Neuronal stem cell (in vitro differentiated cells): Measurements from ENCODE around the gene UMOD.

Experiments
- DNase-seq: peaks from one replicate; pipeline ENCODE4 v3.0.0-alpha.2; 2013; ENCODE audit warnings: low spot score
- H2AFZ ChIP-seq: one replicate; pipeline ENCODE4 v1.6.1; 2013; ENCODE audit warnings: mild to moderate bottlenecking, low read length, inconsistent platforms
- H2AK5ac ChIP-seq: 2 replicates; pipeline ENCODE4 v1.6.1; 2013; ENCODE audit warnings: low read depth, mild to moderate bottlenecking, inconsistent platforms, low read length, moderate library complexity, mixed read lengths
- H2BK120ac ChIP-seq: 2 replicates; pipeline ENCODE4 v1.6.1; 2013; ENCODE audit warnings: low read depth, mild to moderate bottlenecking, inconsistent platforms, low read length, moderate library complexity, mixed read lengths
- H2BK12ac ChIP-seq: one replicate; pipeline ENCODE4 v1.6.1; 2013; ENCODE audit warnings: low read length, inconsistent platforms
- H2BK15ac ChIP-seq: 2 replicates; pipeline ENCODE4 v1.6.1; 2013; ENCODE audit warnings: mild to moderate bottlenecking, low read length, inconsistent platforms, mixed read lengths
- H2BK5ac ChIP-seq: one replicate; pipeline ENCODE4 v1.6.1; 2013; ENCODE audit warnings: inconsistent platforms, mild to moderate bottlenecking, low read length, moderate library complexity
- H3K14ac ChIP-seq: one replicate; pipeline ENCODE4 v1.6.1; 2013; ENCODE audit warnings: low read length, inconsistent platforms
- H3K18ac ChIP-seq: 2 replicates; pipeline ENCODE4 v1.6.1; 2013; ENCODE audit warnings: low read length, inconsistent platforms
- H3K23ac ChIP-seq: 2 replicates; pipeline ENCODE4 v1.6.1; 2013; ENCODE audit warnings: low read depth, mild to moderate bottlenecking, mixed read lengths, low read length, inconsistent platforms; ENCODE audit not compliant: poor library complexity
- H3K27ac ChIP-seq: replicated peaks from 3 replicates; pipeline ENCODE4 v1.5.1; 2013; ENCODE audit warnings: low read length, inconsistent platforms
- H3K27me3 ChIP-seq, 3 experiments: 2 replicates each; pipeline ENCODE4 v1.6.1; 2013; ENCODE audit warnings: low read length in 3 of 3, mild to moderate bottlenecking in 2 of 3, inconsistent platforms in 1 of 3, low read depth in 1 of 3, mixed read lengths in 1 of 3, moderate library complexity in 1 of 3; ENCODE audit not compliant: control insufficient read depth in 3 of 3, insufficient read depth in 3 of 3
- H3K36me3 ChIP-seq, 2 donors: replicated peaks in 1 of 2; 2 replicates each; pipeline ENCODE4 v1.6.1; 2013; ENCODE audit warnings: low read length in 2 of 2; ENCODE audit not compliant: control insufficient read depth in 2 of 2, insufficient read depth in 2 of 2
- H3K4ac ChIP-seq: 2 replicates; pipeline ENCODE4 v1.6.1; 2013; ENCODE audit warnings: inconsistent platforms, mild to moderate bottlenecking, low read length, moderate library complexity
- H3K4me1 ChIP-seq, 2 donors: 1 replicate in 1 of 2; 2 replicates in 1 of 2; pipeline ENCODE4 v1.6.1; 2013; ENCODE audit warnings: low read length in 2 of 2, low read depth in 1 of 2; ENCODE audit not compliant: control insufficient read depth in 2 of 2, insufficient read depth in 1 of 2
- H3K4me2 ChIP-seq: one replicate; pipeline ENCODE4 v1.6.1; 2013; ENCODE audit warnings: mild to moderate bottlenecking, low read length, inconsistent platforms; ENCODE audit not compliant: insufficient read depth, poor library complexity, severe bottlenecking
- H3K4me3 ChIP-seq, 2 donors: 2 replicates each; pipeline ENCODE4 v1.5.1; 2013; ENCODE audit warnings: low read length in 2 of 2, mild to moderate bottlenecking in 2 of 2, inconsistent platforms in 1 of 2, moderate library complexity in 1 of 2
- H3K79me1 ChIP-seq: one replicate; pipeline ENCODE4 v1.6.1; 2013; ENCODE audit warnings: low read depth, mild to moderate bottlenecking, inconsistent platforms, low read length, moderate library complexity
- H3K9ac ChIP-seq: one replicate; pipeline ENCODE4 v1.6.1; 2013; ENCODE audit warnings: mild to moderate bottlenecking, low read depth, low read length, inconsistent platforms; ENCODE audit not compliant: poor library complexity
- H3K9me3 ChIP-seq, 2 donors: replicated peaks in 1 of 2; 2 replicates each; pipeline versions ENCODE3 to v1.6.1; 2013; ENCODE audit warnings: low read length in 2 of 2, mild to moderate bottlenecking in 2 of 2, inconsistent platforms in 1 of 2, low read depth in 1 of 2, mixed read lengths in 1 of 2, moderate library complexity in 1 of 2; ENCODE audit not compliant: control insufficient read depth in 2 of 2, insufficient read depth in 1 of 2
- H4K8ac ChIP-seq: one replicate; pipeline ENCODE4 v1.6.1; 2013; ENCODE audit warnings: low read depth, mild to moderate bottlenecking, inconsistent platforms, low read length, moderate library complexity
- H4K91ac ChIP-seq: one replicate; pipeline ENCODE4 v1.6.1; 2013; ENCODE audit warnings: low read length, low read depth, mild to moderate bottlenecking, inconsistent platforms; ENCODE audit not compliant: poor library complexity
- WGBS, 2 donors: extraction: QIAGEN DNeasy Blood & Tissue Kit; methylation state at CpG; one replicate each; pipeline ENCODE4 v1.1.7; 2013; ENCODE audit warnings: missing lambda C conversion rate in 2 of 2, mixed read lengths in 1 of 2; ENCODE audit not compliant: insufficient read length in 2 of 2, insufficient replicate concordance in 1 of 2; ENCODE audit errors: extremely low coverage in 2 of 2; 5-methylcytosine and 5-hydroxymethylcytosine counted together

The UMOD gene

DNA sequence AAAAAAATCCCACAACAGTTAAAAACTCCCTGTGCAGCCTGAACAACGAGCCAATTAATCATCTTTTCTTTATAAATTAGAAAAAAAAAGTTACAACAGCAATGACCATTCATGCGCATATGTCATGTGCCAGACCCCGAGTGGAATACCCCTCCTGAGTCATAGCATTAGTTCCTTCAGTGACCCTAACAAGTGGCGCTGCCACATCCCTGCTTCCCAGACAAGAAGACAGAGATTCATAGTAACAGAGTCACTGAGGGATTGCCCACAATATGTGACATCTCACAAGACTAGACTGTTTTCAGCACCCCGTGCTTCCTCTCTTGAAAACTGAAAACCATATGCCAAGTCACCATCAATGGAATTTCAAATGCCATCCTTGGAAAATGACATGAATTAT is 7.9 kb downstream of the UMOD start:
- Histone ChIP-seq H2AFZ (no peak overlapping the region), H3K9ac (no peak overlapping the region), H3K9me3 (no peaks in the 10 kb centered on the region), H3K27ac (no peak overlapping the region), H3K18ac (no peak overlapping the region), H2BK15ac (no peak overlapping the region), H3K27me3 (no peaks in the 10 kb centered on the region), H2BK120ac (no peak overlapping the region), H3K4me3 (no peak overlapping the region), H2BK5ac (no peak overlapping the region), H3K4ac (no peak overlapping the region), H3K23ac (no peak overlapping the region), H3K4me2 (no peak overlapping the region), H3K36me3 (no peaks in the 10 kb centered on the region), H2BK12ac (no peak overlapping the region), H4K91ac (no peak overlapping the region), H3K14ac (no peak overlapping the region), H3K4me1 (no peaks in the 10 kb centered on the region), H4K8ac (no peak overlapping the region), H3K79me1 (no peaks in the 10 kb centered on the region), H2AK5ac (no peak overlapping the region)
- DNase-seq = no peak
- no CpG with 5 or more reads among the region's 5 CpGs for WGBS, 2 donors

DNA sequence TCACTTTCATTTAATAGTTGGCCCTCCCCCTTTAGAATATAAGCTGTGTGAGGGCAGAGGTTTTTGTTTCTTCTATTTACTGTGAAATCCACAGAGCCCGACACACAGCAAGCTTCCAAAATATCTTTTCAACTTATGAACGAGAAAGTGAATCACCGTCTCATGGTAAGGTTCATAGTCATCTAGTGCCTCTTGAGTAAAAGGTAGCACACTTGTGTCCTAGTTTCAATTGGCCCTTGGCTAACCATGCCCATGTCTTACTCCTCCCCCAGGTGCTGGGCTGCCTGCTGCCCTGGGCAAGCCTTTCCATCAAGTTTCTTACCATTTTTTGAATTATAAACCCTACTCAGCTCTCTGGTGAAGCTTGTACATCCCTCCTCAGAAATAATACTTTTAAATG is 12.8 kb downstream of the UMOD start:
- no peak overlapping the region for H3K4me2 ChIP-seq
- no peak overlapping the region for H4K91ac ChIP-seq
- no peak overlapping the region for H2BK15ac ChIP-seq
- H3K4me1 ChIP-seq = no peaks in the 10 kb centered on the region
- H3K27ac ChIP-seq = no peak overlapping the region
- no peak for DNase-seq
- no peak overlapping the region for H3K4me3 ChIP-seq
- no peak overlapping the region for H4K8ac ChIP-seq
- H2BK12ac ChIP-seq = no peak overlapping the region
- no peaks in the 10 kb centered on the region for H3K9me3 ChIP-seq
- H3K79me1 ChIP-seq = no peaks in the 10 kb centered on the region
- H2BK120ac ChIP-seq = no peak overlapping the region
- no peak overlapping the region for H3K14ac ChIP-seq
- H2AFZ ChIP-seq = no peak overlapping the region
- H2BK5ac ChIP-seq = no peak overlapping the region
- no peaks in the 10 kb centered on the region for H3K27me3 ChIP-seq
- no peak overlapping the region for H3K18ac ChIP-seq
- H3K23ac ChIP-seq = no peak overlapping the region
- H3K9ac ChIP-seq = no peak overlapping the region
- no peaks in the 10 kb centered on the region for H3K36me3 ChIP-seq
- H3K4ac ChIP-seq = no peak overlapping the region
- no peak overlapping the region for H2AK5ac ChIP-seq
- WGBS, 2 donors = no CpG with 5 or more reads among the region's 3 CpGs

DNA sequence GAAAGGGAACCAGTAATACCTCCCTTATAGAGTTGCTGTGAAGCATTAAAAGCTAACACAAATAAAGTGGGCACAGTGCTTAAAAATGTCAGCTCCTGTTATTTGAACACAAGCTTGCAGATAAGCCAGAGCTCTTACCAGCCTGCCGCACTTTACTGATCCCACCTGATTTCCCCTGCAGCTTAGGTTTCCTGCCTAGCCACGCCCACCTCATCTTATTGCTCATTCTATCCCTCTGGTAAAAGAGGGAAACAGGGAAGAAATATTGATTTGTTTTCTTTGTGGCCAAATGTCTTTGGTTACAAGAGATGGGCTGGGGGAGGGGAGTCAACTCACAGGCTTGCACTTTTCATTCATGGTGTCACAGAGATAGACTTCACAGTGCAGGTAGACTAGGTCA is 15.6 kb downstream of the UMOD start:
- Histone ChIP-seq H2AK5ac (no peak overlapping the region), H3K4me3 (no peak overlapping the region), H3K27me3 (no peaks in the 10 kb centered on the region), H3K36me3 (no peaks in the 10 kb centered on the region), H2BK15ac (no peak overlapping the region), H2BK12ac (no peak overlapping the region), H3K14ac (no peak overlapping the region), H3K4me1 (no peaks in the 10 kb centered on the region), H2BK120ac (no peak overlapping the region), H3K4ac (no peak overlapping the region), H2AFZ (no peak overlapping the region), H4K91ac (no peak overlapping the region), H2BK5ac (no peak overlapping the region), H4K8ac (no peak overlapping the region), H3K9ac (no peak overlapping the region), H3K27ac (no peak overlapping the region), H3K79me1 (no peaks in the 10 kb centered on the region), H3K18ac (no peak overlapping the region), H3K4me2 (no peak overlapping the region), H3K9me3 (no peaks in the 10 kb centered on the region), H3K23ac (no peak overlapping the region)
- no CpG with 5 or more reads among the region's 2 CpGs for WGBS, 2 donors
- no peak for DNase-seq

DNA sequence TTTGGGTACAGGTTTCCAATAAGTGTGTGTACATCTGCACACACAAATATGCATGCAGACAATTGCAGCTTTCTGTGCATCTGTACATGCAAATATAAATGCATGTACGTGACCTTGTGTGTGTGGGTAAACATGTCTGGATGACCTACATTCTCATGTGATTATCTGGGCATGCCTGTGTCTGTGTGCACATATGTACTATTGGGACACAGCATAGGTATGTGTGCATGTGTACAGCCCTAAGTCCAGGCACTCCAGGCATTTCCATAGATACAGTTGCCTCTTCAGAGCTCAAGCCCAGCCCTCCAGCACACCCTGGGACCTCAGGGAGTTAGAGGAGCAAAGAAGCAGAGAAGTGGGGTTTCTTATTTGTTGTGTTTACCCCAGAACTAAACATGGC is 18.1 kb downstream of the UMOD start:
- no peak overlapping the region for H3K23ac ChIP-seq
- H2AK5ac ChIP-seq = no peak overlapping the region
- no peak overlapping the region for H2AFZ ChIP-seq
- H3K4me1 ChIP-seq = no peaks in the 10 kb centered on the region
- no peak overlapping the region for H3K18ac ChIP-seq
- H2BK120ac ChIP-seq = no peak overlapping the region
- no peaks in the 10 kb centered on the region for H3K36me3 ChIP-seq
- no peak overlapping the region for H3K4ac ChIP-seq
- H3K27ac ChIP-seq = no peak overlapping the region
- no peak for DNase-seq
- no peaks in the 10 kb centered on the region for H3K9me3 ChIP-seq
- WGBS, 2 donors = no CpG with 5 or more reads among the region's 1 CpG
- H3K4me3 ChIP-seq = no peak overlapping the region
- H2BK15ac ChIP-seq = no peak overlapping the region
- H3K4me2 ChIP-seq = no peak overlapping the region
- H3K9ac ChIP-seq = no peak overlapping the region
- H3K14ac ChIP-seq = no peak overlapping the region
- H4K8ac ChIP-seq = peak overlapping the region; percentile 56
- no peak overlapping the region for H4K91ac ChIP-seq
- no peak overlapping the region for H2BK5ac ChIP-seq
- no peaks in the 10 kb centered on the region for H3K79me1 ChIP-seq
- H3K27me3 ChIP-seq = no peaks in the 10 kb centered on the region
- H2BK12ac ChIP-seq = no peak overlapping the region
